ENCODE results near the gene ZNF429.
"Not testable (repeated sequence)": the region's sequence is repeated elsewhere in the genome, so short reads cannot be mapped to it uniquely, and the experiment has no call there.

The ZNF429 gene

GRCh38 chr19:21505459-21506451, at the start of gene ZNF429:
Gene ZNF429 (plus strand): TSS chr19:21505602. CDS start chr19:21505772, 170 bp downstream.
- in situ Hi-C loops (cut with MboI; ENCODE audit: low sequenced_read_pairs): no loop called here

- in situ Hi-C loops (cut with MboI; ENCODE audit: low sequenced_read_pairs): no loop called here
These were observed 44.7 kb upstream of the ZNF429 start for GRCh38 chr19:21460686-21461085.

- in situ Hi-C loops (cut with MboI; ENCODE audit: low sequenced_read_pairs): no loop called here
These were observed 42.9 kb upstream of the ZNF429 start for GRCh38 chr19:21462540-21462939.

GRCh38 chr19:21463449-21464105, 41.8 kb upstream of the ZNF429 start:
- in situ Hi-C loops (cut with MboI; ENCODE audit: low sequenced_read_pairs): no loop called here

GRCh38 chr19:21466627-21467026, 38.8 kb upstream of the ZNF429 start:
- in situ Hi-C loops (cut with MboI; ENCODE audit: low sequenced_read_pairs): no loop called here

- in situ Hi-C loops (cut with MboI; ENCODE audit: low sequenced_read_pairs): no loop called here
These were observed 36.6 kb upstream of the ZNF429 start for GRCh38 chr19:21468791-21469190.

- in situ Hi-C loops (cut with MboI; ENCODE audit: low sequenced_read_pairs): no loop called here
These were observed 32.9 kb upstream of the ZNF429 start for GRCh38 chr19:21472507-21472906.

- in situ Hi-C loops (cut with MboI; ENCODE audit: low sequenced_read_pairs): no loop called here
These were observed 30.7 kb upstream of the ZNF429 start for GRCh38 chr19:21474671-21475181.

GRCh38 chr19:21482361-21482760, 23.0 kb upstream of the ZNF429 start:
- in situ Hi-C loops (cut with MboI; ENCODE audit: low sequenced_read_pairs): not testable (repeated sequence)

GRCh38 chr19:21482863-21483276, 22.5 kb upstream of the ZNF429 start:
- in situ Hi-C loops (cut with MboI; ENCODE audit: low sequenced_read_pairs): no loop called here

GRCh38 chr19:21483589-21484170, 21.7 kb upstream of the ZNF429 start:
- in situ Hi-C loops (cut with MboI; ENCODE audit: low sequenced_read_pairs): no loop called here

- in situ Hi-C loops (cut with MboI; ENCODE audit: low sequenced_read_pairs): no loop called here
These were observed 20.8 kb upstream of the ZNF429 start for GRCh38 chr19:21484631-21485030.

GRCh38 chr19:21485926-21486325, 19.5 kb upstream of the ZNF429 start:
- in situ Hi-C loops (cut with MboI; ENCODE audit: low sequenced_read_pairs): no loop called here

- in situ Hi-C loops (cut with MboI; ENCODE audit: low sequenced_read_pairs): no loop called here
These were observed 17.4 kb upstream of the ZNF429 start for GRCh38 chr19:21487969-21488368.

- in situ Hi-C loops (cut with MboI; ENCODE audit: low sequenced_read_pairs): no loop called here
These were observed 14.3 kb upstream of the ZNF429 start for GRCh38 chr19:21491146-21491545.

- in situ Hi-C loops (cut with MboI; ENCODE audit: low sequenced_read_pairs): no loop called here
These were observed 12.2 kb upstream of the ZNF429 start for GRCh38 chr19:21492947-21493906.

GRCh38 chr19:21496876-21497275, 8.5 kb upstream of the ZNF429 start:
- in situ Hi-C loops (cut with MboI; ENCODE audit: low sequenced_read_pairs): no loop called here

GRCh38 chr19:21498651-21499050, 6.8 kb upstream of the ZNF429 start:
- in situ Hi-C loops (cut with MboI; ENCODE audit: low sequenced_read_pairs): no loop called here

GRCh38 chr19:21508198-21508597, 2.8 kb downstream of the ZNF429 start:
- in situ Hi-C loops (cut with MboI; ENCODE audit: low sequenced_read_pairs): no loop called here

GRCh38 chr19:21511058-21511457, 5.7 kb downstream of the ZNF429 start:
- in situ Hi-C loops (cut with MboI; ENCODE audit: low sequenced_read_pairs): not testable (repeated sequence)

Data from hTERT RPE-1 (cell line).